GM12874 (cell line): Measurements from ENCODE around the gene EMP1.
A peak's percentile ranks its signal among the peaks of the same experiment; 100 is the strongest.

Experiments
- TF ChIP-seq, protein P1 (sequence below): IDR thresholded peaks from 2 replicates; pipeline ENCODE4 v1.5.1; 2011; ENCODE audit warnings: low read depth, mild to moderate bottlenecking, control low read depth, low read length, moderate library complexity; ENCODE audit not compliant: insufficient read depth

EMP1 gene

DNA sequence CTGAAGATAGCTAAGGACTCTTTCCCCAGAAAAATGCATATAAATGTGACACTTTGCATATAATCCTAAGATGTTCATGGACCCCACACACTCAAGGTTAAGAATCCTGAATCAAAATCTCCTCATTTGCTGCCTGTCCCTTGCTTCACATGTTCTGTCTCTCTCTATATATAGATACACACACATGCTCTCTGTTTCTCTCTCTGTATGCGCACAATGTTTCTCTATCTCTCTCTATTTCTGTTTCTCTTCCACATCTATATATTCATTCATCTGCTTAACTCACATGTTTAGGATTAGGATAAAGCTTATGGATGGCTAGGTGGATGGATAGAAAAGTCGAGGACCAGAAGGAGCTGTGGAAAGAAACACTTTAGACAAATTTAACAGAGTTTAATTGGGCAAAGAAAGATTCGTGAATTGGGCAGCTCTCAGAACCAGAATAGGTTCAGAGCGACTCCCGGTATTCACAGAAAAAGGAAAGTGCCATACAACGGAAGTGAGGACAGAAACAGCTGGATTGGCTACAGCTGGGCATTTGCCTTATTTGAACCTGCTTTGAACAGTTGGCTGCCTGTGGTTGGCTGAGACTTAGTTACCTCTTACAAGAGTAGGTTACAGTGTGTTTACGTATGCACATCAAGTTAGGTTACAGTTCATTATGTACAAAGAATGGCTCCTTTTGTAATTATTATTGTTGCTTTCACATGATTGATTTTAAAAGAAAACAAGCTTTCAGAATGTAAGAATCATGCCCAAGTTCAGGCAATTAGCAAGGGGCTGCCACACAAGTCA lies 57.6 kb downstream of the EMP1 start:
- TF ChIP-seq, protein P1, sequence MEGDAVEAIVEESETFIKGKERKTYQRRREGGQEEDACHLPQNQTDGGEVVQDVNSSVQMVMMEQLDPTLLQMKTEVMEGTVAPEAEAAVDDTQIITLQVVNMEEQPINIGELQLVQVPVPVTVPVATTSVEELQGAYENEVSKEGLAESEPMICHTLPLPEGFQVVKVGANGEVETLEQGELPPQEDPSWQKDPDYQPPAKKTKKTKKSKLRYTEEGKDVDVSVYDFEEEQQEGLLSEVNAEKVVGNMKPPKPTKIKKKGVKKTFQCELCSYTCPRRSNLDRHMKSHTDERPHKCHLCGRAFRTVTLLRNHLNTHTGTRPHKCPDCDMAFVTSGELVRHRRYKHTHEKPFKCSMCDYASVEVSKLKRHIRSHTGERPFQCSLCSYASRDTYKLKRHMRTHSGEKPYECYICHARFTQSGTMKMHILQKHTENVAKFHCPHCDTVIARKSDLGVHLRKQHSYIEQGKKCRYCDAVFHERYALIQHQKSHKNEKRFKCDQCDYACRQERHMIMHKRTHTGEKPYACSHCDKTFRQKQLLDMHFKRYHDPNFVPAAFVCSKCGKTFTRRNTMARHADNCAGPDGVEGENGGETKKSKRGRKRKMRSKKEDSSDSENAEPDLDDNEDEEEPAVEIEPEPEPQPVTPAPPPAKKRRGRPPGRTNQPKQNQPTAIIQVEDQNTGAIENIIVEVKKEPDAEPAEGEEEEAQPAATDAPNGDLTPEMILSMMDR: no peak

DNA sequence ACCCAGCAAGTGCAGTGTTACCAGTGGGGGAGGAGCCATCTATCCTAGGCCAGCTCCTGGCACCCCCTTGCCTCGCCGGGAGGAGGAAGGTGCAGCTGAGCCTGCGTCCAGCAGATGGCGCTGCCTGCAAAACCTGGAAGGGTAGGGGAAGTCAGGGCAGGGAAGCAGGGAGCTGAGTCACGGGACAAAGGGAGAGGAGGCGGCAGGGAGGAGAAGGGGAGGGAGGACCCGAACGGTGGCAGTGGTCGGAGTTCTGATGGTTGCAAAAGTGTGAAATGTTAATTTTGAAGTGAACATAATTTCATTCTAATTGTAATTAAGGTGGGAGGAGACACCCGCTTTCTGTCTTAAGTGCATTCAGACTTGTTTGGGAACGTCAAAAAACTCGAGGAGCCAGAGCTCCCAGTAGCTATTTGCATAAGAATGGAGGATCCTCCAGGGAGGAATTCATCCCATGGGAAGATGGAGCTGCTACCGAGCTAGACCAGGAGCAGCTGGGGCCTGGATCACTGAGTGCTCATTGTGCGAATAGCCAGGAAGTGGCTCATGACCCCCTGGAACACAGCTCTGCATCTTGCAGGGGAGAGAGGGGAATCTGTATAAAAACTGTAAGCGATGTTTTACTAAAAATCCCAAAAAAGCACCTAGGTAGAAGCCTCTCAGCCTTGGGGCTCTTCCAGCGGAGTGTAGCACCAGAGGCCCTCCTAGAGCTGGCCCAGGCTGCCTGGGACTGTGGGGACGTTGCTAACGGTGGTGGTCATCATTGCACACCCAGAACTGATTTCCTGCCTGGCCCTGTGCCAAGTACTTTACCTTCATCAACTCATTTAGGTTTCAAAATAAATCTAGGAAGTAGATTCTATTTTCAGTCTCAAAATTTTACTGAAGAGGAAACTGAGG lies 59.5 kb downstream of the EMP1 start:
- TF ChIP-seq, protein P1: peak; percentile 96

DNA sequence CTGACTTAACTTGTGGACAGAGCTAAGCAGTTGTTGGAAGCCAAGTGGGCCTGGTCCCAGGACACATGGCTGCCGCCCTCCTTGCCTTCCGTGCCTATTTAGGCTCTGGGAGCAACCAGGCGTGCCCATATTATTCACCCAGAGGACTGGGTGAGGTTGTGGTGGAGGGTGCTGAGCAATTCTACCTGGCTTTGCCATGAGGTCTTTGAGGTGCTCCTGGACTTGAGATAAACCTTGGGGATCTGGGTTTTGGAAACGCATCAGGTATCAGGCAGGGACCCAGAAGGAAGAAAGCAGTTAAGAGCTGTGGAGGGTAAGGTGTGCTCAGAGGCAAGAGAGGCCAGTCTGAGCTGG lies 60.1 kb downstream of the EMP1 start:
- TF ChIP-seq, protein P1: no peak

DNA sequence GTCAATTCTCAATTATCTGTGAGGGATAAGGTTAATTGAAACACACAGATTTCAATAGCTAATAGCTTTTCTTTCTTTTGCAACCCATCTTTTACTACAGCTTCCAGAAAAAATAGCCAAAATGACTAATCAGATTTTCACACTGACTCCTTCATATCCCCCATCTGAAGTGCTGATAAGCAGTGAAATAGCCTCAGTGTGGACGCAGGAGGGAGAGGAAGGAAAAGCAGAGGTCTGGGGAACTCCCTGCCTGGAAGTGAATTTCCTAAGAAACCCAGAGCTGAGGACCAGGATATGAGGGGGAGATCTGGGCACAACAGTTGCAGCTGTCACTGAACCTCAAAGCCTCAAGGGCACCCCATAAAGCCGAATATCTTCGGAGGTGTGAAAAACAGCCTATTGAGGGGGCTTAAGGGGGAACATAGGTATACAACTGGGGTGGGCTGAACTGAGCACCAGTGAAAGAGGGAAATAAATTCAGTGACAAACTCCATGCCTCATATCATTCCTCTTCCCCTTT lies 60.9 kb downstream of the EMP1 start:
- TF ChIP-seq, protein P1: no peak

DNA sequence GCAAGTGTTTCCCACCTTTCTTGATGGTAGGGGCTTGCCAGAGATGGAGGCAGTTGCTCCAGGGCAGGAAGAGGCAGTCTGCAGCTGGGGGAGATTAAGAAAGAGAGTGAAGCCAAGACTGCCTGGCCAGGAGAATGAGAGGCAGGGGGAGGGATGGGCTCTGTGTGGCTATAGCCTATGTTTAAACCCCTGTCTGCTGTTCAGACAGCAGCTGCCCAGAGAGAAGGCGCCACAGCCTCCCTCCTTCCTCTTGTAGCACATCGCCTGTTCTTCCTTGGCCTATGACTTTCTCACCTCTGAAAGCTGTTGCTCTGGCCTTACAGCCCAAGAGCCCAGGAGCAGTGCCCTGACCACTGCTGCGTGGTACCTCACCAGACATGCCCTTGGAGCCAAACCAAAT lies 61.7 kb downstream of the EMP1 start:
- TF ChIP-seq, protein P1: no peak

DNA sequence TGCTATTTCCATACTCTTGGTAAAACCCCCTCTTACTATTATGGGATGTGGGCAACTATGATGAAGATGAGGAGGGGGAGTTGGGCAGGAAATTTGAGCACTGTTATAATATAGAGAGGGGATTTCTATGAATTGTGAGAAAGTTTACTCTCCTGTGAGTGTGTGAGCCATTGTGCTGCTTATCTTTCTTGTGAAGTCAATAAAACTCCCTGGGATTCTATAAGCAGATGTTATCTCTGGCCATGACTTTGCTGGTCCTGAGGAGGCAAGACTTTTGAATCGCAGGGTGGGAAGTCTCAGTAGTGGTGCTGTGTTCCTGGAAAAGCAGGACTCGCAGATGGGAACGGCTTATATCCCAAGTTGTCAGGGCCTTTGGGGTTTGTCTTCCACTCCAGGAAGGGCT lies 62.2 kb downstream of the EMP1 start:
- TF ChIP-seq, protein P1: no peak

DNA sequence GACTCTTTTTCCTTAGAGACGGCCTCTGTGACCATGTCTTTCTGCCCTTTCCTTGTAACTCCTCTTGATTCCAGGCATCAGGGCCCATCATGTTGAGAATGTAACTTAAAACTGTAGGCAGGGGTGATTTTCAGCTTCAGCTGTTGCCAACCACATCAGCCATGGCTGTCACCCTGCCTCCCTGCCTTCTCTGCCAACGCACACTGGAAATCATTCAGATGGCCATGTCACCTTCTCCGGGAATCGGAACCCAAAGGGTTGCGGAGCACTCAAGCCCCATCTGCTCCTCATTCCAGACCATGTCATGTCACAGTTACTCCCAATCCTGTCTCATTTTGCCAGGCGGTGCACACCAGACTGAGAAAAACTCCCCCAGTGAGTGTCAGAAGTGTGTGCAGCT lies 72.1 kb downstream of the EMP1 start:
- TF ChIP-seq, protein P1: no peak
